Bronchial epithelial cell (primary cell): ENCODE measurements around the gene LAMTOR4. TPM values are rescaled to one million over a fixed set of nuclear protein-coding genes. Genes with fewer than 3 reads are reported as not detected.
A peak's percentile ranks its signal among the peaks of the same experiment; 100 is the strongest.
"Not testable (repeated sequence)": the region's sequence is repeated elsewhere in the genome, so short reads cannot be mapped to it uniquely, and the experiment has no call there.

Source experiments
- DNase-seq: peaks from one replicate; pipeline ENCODE4 v3.0.0-alpha.2; 2010; ENCODE audit warnings: low read depth
- FAIRE-seq: peaks from 2 replicates; lab custom pipeline; 2011; peaks lifted over from hg19 to GRCh38; lab: Jason Lieb, UNC
- H3K27me3 ChIP-seq: 2 replicates; pipeline ENCODE4 v1.5.1; 2011; ENCODE audit warnings: low read length; ENCODE audit not compliant: control insufficient read depth, insufficient read depth
- H3K36me3 ChIP-seq: 2 replicates; pipeline ENCODE4 v1.5.1; 2011; ENCODE audit warnings: low read length; ENCODE audit not compliant: control insufficient read depth, insufficient read depth
- H3K4me3 ChIP-seq: 2 replicates; pipeline ENCODE4 v1.5.1; 2011; ENCODE audit warnings: mild to moderate bottlenecking, low read depth, low read length, control low read depth
- CTCF ChIP-seq: IDR thresholded peaks from 2 replicates; pipeline ENCODE4 v1.5.1; 2011; ENCODE audit warnings: mild to moderate bottlenecking, moderate library complexity, low read length, control low read depth, inconsistent platforms; ENCODE audit not compliant: insufficient read depth, severe bottlenecking
- total RNA-seq: library from RNA; depleted of rRNA; stranded (reverse); fragments of >200 nt; gene quantifications from 2 replicates; pipeline ENCODE4 v1.2.1, GENCODE V29; 2014

The LAMTOR4 gene
- total RNA-seq, 1 donor from 2014 or later, result 82.7 TPM

GRCh38 chr7:100142461-100142860 is 6.3 kb upstream of the LAMTOR4 start:
- DNase-seq (no peak), FAIRE-seq (no peak)
- H3K36me3 ChIP-seq, result no peaks in the 10 kb centered on the region
- no peaks in the 10 kb centered on the region for H3K27me3 ChIP-seq
- H3K4me3 ChIP-seq, result no peak overlapping the region
- TF ChIP-seq CTCF, result no peak

GRCh38 chr7:100146350-100146749 is 2.4 kb upstream of the LAMTOR4 start:
- H3K36me3 ChIP-seq, H3K4me3 ChIP-seq, H3K27me3 ChIP-seq, FAIRE-seq: not testable (repeated sequence)
- peak; percentile 80 for DNase-seq

- FAIRE-seq (no peak), DNase-seq (no peak)
- H3K36me3 ChIP-seq, result peaks cover 2% of the 10 kb centered on the region
- H3K4me3 ChIP-seq, result no peak overlapping the region
- no peak for TF ChIP-seq CTCF
- H3K27me3 ChIP-seq, result no peaks in the 10 kb centered on the region
Observed at GRCh38 chr7:100147278-100147677, 1.4 kb upstream of the LAMTOR4 start.

DNA sequence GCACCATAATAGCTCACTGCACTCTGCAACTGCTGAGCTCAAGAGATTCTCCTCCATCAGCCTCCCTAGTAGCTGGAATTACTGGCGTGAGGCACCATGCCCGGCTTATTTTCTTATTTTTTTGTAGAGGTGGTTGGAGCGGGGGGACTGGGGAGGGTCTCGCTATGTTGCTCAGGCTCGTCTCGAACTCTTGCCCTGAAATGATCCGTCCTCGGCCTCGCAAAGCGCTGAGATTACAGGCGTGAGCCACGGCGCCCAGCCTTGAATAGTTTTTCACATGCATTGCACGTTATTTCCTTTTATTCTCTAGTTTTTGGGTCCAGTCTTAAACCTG is 526 bp upstream of the LAMTOR4 start:
- Histone ChIP-seq H3K4me3 (peak overlapping the region; percentile 37), H3K36me3 (peaks cover 6% of the 10 kb centered on the region), H3K27me3 (no peaks in the 10 kb centered on the region)
- TF ChIP-seq CTCF, result no peak
- DNase-seq (no peak), FAIRE-seq (no peak)

GRCh38 chr7:100152404-100152803 is 3.7 kb downstream of the LAMTOR4 start:
- Histone ChIP-seq H3K36me3 (peaks cover 27% of the 10 kb centered on the region), H3K4me3 (no peak overlapping the region), H3K27me3 (no peaks in the 10 kb centered on the region)
- DNase-seq, result no peak
- TF ChIP-seq CTCF, result no peak
- FAIRE-seq, result no peak

DNA sequence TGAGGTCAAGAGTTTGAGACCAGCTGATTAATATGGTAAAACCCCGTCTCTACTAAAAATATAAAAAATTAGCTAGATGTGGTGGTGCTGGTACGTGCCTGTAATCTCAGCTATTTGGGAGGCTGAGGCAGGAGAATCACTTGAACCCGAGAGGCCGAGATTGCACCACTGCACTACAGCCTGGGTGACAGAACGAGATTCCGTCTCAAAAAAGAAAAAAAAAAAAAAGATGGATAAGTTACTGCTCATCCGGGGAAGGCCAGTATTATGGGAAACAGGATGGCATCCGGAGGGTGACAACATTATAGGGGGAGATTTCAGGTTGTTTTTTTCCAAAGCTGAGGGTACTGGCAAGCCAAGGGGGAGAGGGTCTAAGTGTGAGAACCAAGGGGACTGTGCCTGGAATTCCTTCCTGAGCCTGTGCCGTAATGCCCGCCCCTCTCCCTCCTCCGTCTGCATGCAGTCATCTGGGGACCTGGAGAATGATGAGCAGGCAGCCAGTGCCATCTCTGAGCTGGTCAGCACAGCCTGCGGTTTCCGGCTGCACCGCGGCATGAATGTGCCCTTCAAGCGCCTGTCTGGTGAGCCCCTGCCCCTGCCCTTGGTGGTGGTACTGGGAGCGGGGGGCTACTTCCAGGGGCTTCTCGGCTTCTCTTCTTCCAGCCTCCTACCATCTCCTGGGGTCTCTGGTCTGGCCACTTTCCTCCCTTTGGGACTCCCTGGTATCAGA is 4.4 kb downstream of the LAMTOR4 start:
- Histone ChIP-seq H3K4me3 (no peak overlapping the region), H3K36me3 (peaks cover 27% of the 10 kb centered on the region), H3K27me3 (no peaks in the 10 kb centered on the region)
- FAIRE-seq (no peak), DNase-seq (no peak)
- no peak for TF ChIP-seq CTCF
